ENCODE data around the gene RGS5.

The RGS5 gene

GRCh38 chr1:163187849-163188248 is 14.9 kb downstream of the RGS5 start:
- no peak overlapping the region for H3K4me3 ChIP-seq (ENCODE audit: low read length)
- no peaks in the 10 kb centered on the region for H3K27me3 ChIP-seq (ENCODE audit: control insufficient read depth, low read length)
- H3K9me3 ChIP-seq (ENCODE audit: control insufficient read depth, insufficient read depth, low read length): no peaks in the 10 kb centered on the region
- H4K20me1 ChIP-seq (ENCODE audit: control insufficient read depth, insufficient read depth, low read depth, low read length): no peaks in the 10 kb centered on the region
- H3F3A ChIP-seq (ENCODE audit: control insufficient read depth, insufficient read depth): no peaks in the 10 kb centered on the region
- TF ChIP-seq CTCF (IDR thresholded peaks at IDR 0.05; ENCODE audit: low read depth, low read length, poor library complexity, severe bottlenecking): no peak
- TF ChIP-seq EZH2phosphoT487 (IDR thresholded peaks at IDR 0.05; ENCODE audit: borderline replicate concordance, low read length): no peak
- H3K4me1 ChIP-seq (ENCODE audit: control insufficient read depth, low read length): no peaks in the 10 kb centered on the region
- H3K36me3 ChIP-seq (ENCODE audit: control insufficient read depth, low read length): no peaks in the 10 kb centered on the region
- no peak overlapping the region for H3K4me2 ChIP-seq (ENCODE audit: low read length)
- H3K9me2 ChIP-seq (replicated peaks; ENCODE audit: control insufficient read depth, low read length): no peaks in the 10 kb centered on the region
- H3K79me2 ChIP-seq (ENCODE audit: control insufficient read depth, low read length): no peaks in the 10 kb centered on the region
- no peak overlapping the region for H3K27ac ChIP-seq (ENCODE audit: low read depth, low read length)

- no peaks in the 10 kb centered on the region for H3F3A ChIP-seq (ENCODE audit: control insufficient read depth, insufficient read depth)
- H3K4me2 ChIP-seq (ENCODE audit: low read length): no peak overlapping the region
- no peaks in the 10 kb centered on the region for H3K4me1 ChIP-seq (ENCODE audit: control insufficient read depth, low read length)
- H3K4me3 ChIP-seq (ENCODE audit: low read length): no peak overlapping the region
- H3K79me2 ChIP-seq (ENCODE audit: control insufficient read depth, low read length): no peaks in the 10 kb centered on the region
- no peaks in the 10 kb centered on the region for H3K9me2 ChIP-seq (replicated peaks; ENCODE audit: control insufficient read depth, low read length)
- H3K36me3 ChIP-seq (ENCODE audit: control insufficient read depth, low read length): no peaks in the 10 kb centered on the region
- no peaks in the 10 kb centered on the region for H4K20me1 ChIP-seq (ENCODE audit: control insufficient read depth, insufficient read depth, low read depth, low read length)
- TF ChIP-seq EZH2phosphoT487 (IDR thresholded peaks at IDR 0.05; ENCODE audit: borderline replicate concordance, low read length): no peak
- TF ChIP-seq CTCF (IDR thresholded peaks at IDR 0.05; ENCODE audit: low read depth, low read length, poor library complexity, severe bottlenecking): no peak
- H3K27ac ChIP-seq (ENCODE audit: low read depth, low read length): no peak overlapping the region
- no peaks in the 10 kb centered on the region for H3K9me3 ChIP-seq (ENCODE audit: control insufficient read depth, insufficient read depth, low read length)
- H3K27me3 ChIP-seq (ENCODE audit: control insufficient read depth, low read length): no peaks in the 10 kb centered on the region
Measured at GRCh38 chr1:163186862-163187261, 15.9 kb downstream of the RGS5 start.

- no peaks in the 10 kb centered on the region for H3K9me3 ChIP-seq (ENCODE audit: control insufficient read depth, insufficient read depth, low read length)
- H3K4me3 ChIP-seq (ENCODE audit: low read length): no peak overlapping the region
- H3K27ac ChIP-seq (ENCODE audit: low read depth, low read length): no peak overlapping the region
- no peaks in the 10 kb centered on the region for H3K4me1 ChIP-seq (ENCODE audit: control insufficient read depth, low read length)
- no peaks in the 10 kb centered on the region for H4K20me1 ChIP-seq (ENCODE audit: control insufficient read depth, insufficient read depth, low read depth, low read length)
- no peaks in the 10 kb centered on the region for H3K9me2 ChIP-seq (replicated peaks; ENCODE audit: control insufficient read depth, low read length)
- no peaks in the 10 kb centered on the region for H3K27me3 ChIP-seq (ENCODE audit: control insufficient read depth, low read length)
- H3K36me3 ChIP-seq (ENCODE audit: control insufficient read depth, low read length): no peaks in the 10 kb centered on the region
- H3K4me2 ChIP-seq (ENCODE audit: low read length): no peak overlapping the region
- no peaks in the 10 kb centered on the region for H3K79me2 ChIP-seq (ENCODE audit: control insufficient read depth, low read length)
- no peaks in the 10 kb centered on the region for H3F3A ChIP-seq (ENCODE audit: control insufficient read depth, insufficient read depth)
- TF ChIP-seq CTCF (IDR thresholded peaks at IDR 0.05; ENCODE audit: low read depth, low read length, poor library complexity, severe bottlenecking): no peak
- no peak for TF ChIP-seq EZH2phosphoT487 (IDR thresholded peaks at IDR 0.05; ENCODE audit: borderline replicate concordance, low read length)
Measured at GRCh38 chr1:163182330-163182949, 20.3 kb downstream of the RGS5 start.
